ENCODE measurements around the gene SLC6A11.

DNA sequence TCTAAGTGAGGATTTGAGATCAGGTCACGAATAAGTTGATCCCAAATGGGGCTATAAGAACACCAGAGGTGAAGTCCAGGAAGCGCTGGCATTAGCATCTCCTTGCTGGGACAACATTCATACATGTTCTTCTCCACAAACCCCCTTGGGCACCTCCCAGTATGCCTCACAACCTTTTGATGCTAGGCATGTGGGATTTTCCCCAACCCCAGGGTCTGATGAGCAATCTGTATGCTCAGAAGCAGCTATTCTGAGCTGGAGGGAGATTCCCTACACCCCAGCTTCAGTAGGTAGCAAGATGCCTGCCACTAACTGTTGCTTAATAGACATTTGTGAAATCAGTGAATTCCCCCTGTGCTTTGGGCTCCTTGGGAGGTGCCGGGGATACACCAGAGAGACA, 32.2 kb downstream of the SLC6A11 start:
- TF ChIP-seq, protein P1, sequence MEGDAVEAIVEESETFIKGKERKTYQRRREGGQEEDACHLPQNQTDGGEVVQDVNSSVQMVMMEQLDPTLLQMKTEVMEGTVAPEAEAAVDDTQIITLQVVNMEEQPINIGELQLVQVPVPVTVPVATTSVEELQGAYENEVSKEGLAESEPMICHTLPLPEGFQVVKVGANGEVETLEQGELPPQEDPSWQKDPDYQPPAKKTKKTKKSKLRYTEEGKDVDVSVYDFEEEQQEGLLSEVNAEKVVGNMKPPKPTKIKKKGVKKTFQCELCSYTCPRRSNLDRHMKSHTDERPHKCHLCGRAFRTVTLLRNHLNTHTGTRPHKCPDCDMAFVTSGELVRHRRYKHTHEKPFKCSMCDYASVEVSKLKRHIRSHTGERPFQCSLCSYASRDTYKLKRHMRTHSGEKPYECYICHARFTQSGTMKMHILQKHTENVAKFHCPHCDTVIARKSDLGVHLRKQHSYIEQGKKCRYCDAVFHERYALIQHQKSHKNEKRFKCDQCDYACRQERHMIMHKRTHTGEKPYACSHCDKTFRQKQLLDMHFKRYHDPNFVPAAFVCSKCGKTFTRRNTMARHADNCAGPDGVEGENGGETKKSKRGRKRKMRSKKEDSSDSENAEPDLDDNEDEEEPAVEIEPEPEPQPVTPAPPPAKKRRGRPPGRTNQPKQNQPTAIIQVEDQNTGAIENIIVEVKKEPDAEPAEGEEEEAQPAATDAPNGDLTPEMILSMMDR (IDR thresholded peaks at IDR 0.05 in 8 of 11, conservative IDR thresholded peaks at IDR 0.05 in 3 of 11) = no peak
- TF ChIP-seq POLR2A (IDR thresholded peaks at IDR 0.05) (no peak), POLR2AphosphoS5 (IDR thresholded peaks at IDR 0.05) (no peak)
